Measurements from ENCODE around the gene ATP10A. TPM values are rescaled to one million over a fixed set of nuclear protein-coding genes. Genes with fewer than 3 reads are reported as not detected.

ATP10A gene
- total RNA-seq, 1 experiment from 2014 or later, result 2.1 TPM

- Mint-ChIP-seq H3K4me1 (peaks cover 8% of the 10 kb centered on the region), H3K9me3 (no peaks in the 10 kb centered on the region), H3K4me3 (no peak overlapping the region), H3K27me3 (ENCODE audit: low read depth) (no peaks in the 10 kb centered on the region), H3K36me3 (no peaks in the 10 kb centered on the region), H3K27ac (no peak overlapping the region)
- TF ChIP-seq, protein P1, sequence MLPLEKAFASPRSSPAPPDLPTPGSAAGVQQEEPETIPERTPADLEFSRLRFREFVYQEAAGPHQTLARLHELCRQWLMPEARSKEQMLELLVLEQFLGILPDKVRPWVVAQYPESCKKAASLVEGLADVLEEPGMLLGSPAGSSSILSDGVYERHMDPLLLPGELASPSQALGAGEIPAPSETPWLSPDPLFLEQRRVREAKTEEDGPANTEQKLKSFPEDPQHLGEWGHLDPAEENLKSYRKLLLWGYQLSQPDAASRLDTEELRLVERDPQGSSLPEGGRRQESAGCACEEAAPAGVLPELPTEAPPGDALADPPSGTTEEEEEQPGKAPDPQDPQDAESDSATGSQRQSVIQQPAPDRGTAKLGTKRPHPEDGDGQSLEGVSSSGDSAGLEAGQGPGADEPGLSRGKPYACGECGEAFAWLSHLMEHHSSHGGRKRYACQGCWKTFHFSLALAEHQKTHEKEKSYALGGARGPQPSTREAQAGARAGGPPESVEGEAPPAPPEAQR (CRISPR knock-in tag; IDR thresholded peaks at IDR 0.05), result no peak
- TF ChIP-seq ERG (CRISPR knock-in tag; IDR thresholded peaks at IDR 0.05) (no peak), ATF6 (CRISPR knock-in tag; IDR thresholded peaks at IDR 0.05) (no peak), JUN (CRISPR knock-in tag; IDR thresholded peaks at IDR 0.05) (no peak)
- TF ChIP-seq, protein P2, sequence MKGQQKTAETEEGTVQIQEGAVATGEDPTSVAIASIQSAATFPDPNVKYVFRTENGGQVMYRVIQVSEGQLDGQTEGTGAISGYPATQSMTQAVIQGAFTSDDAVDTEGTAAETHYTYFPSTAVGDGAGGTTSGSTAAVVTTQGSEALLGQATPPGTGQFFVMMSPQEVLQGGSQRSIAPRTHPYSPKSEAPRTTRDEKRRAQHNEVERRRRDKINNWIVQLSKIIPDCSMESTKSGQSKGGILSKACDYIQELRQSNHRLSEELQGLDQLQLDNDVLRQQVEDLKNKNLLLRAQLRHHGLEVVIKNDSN (CRISPR knock-in tag; IDR thresholded peaks at IDR 0.05), result no peak
- TF ChIP-seq, protein P3, sequence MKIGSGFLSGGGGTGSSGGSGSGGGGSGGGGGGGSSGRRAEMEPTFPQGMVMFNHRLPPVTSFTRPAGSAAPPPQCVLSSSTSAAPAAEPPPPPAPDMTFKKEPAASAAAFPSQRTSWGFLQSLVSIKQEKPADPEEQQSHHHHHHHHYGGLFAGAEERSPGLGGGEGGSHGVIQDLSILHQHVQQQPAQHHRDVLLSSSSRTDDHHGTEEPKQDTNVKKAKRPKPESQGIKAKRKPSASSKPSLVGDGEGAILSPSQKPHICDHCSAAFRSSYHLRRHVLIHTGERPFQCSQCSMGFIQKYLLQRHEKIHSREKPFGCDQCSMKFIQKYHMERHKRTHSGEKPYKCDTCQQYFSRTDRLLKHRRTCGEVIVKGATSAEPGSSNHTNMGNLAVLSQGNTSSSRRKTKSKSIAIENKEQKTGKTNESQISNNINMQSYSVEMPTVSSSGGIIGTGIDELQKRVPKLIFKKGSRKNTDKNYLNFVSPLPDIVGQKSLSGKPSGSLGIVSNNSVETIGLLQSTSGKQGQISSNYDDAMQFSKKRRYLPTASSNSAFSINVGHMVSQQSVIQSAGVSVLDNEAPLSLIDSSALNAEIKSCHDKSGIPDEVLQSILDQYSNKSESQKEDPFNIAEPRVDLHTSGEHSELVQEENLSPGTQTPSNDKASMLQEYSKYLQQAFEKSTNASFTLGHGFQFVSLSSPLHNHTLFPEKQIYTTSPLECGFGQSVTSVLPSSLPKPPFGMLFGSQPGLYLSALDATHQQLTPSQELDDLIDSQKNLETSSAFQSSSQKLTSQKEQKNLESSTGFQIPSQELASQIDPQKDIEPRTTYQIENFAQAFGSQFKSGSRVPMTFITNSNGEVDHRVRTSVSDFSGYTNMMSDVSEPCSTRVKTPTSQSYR (CRISPR knock-in tag; IDR thresholded peaks at IDR 0.05), result no peak
- DNase-seq (ENCODE audit: low spot score) (no peak), ATAC-seq (no peak)
- ChIA-PET CTCF (no interaction called here), POLR2A (no interaction called here)
These were observed 37.3 kb upstream of the ATP10A start for GRCh38 chr15:25900431-25900830.

DNA sequence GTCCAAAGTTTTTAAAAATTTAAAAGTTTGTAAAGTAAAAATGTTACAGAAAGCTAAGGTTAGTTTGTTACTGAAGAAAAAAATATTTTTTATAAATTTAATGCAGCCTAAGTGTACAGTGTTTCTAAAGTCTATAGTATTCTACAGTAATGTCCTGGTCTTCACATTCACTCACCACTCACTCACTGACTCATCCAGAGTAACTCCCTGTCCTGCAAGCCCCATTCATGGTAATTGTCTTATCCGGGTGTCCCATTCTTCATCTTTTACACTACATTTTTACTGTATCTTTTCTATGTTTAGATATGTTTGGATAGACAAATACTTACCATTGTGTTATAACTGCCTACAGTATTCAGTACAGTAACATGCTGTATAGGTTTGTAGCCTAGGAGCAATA is 36.7 kb upstream of the ATP10A start:
- no peak overlapping the region for H3K27ac Mint-ChIP-seq

More for the DNA sequence above, 36.7 kb upstream of the ATP10A start:
- no peaks in the 10 kb centered on the region for H3K27me3 Mint-ChIP-seq (ENCODE audit: low read depth)
- H3K4me3 Mint-ChIP-seq, result no peak overlapping the region
- DNase-seq (ENCODE audit: low spot score) (no peak), ATAC-seq (no peak)
- CTCF ChIA-PET, result interaction anchor here (0.7 kb wide), 1 partner anchor 134 kb away, joined by 3 read pairs; no protein-coding TSS in a partner anchor
- peaks cover 8% of the 10 kb centered on the region for H3K4me1 Mint-ChIP-seq
- no peak for TF ChIP-seq TEAD1 (CRISPR knock-in tag; IDR thresholded peaks at IDR 0.05)
- TF ChIP-seq FOXP4 (CRISPR knock-in tag; IDR thresholded peaks at IDR 0.05), result no peak
- TF ChIP-seq ZNF671 (CRISPR knock-in tag; IDR thresholded peaks at IDR 0.05), result no peak
- no peak for TF ChIP-seq SMAD4 (CRISPR knock-in tag; IDR thresholded peaks at IDR 0.05)
- TF ChIP-seq GABPB1 (CRISPR knock-in tag; IDR thresholded peaks at IDR 0.05), result no peak
- TF ChIP-seq, protein P2 (CRISPR knock-in tag; IDR thresholded peaks at IDR 0.05), result no peak
- TF ChIP-seq, protein P4, sequence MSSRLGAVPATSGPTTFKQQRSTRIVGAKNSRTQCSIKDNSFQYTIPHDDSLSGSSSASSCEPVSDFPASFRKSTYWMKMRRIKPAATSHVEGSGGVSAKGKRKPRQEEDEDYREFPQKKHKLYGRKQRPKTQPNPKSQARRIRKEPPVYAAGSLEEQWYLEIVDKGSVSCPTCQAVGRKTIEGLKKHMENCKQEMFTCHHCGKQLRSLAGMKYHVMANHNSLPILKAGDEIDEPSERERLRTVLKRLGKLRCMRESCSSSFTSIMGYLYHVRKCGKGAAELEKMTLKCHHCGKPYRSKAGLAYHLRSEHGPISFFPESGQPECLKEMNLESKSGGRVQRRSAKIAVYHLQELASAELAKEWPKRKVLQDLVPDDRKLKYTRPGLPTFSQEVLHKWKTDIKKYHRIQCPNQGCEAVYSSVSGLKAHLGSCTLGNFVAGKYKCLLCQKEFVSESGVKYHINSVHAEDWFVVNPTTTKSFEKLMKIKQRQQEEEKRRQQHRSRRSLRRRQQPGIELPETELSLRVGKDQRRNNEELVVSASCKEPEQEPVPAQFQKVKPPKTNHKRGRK (CRISPR knock-in tag; IDR thresholded peaks at IDR 0.05; ENCODE audit: borderline replicate concordance), result no peak
- TF ChIP-seq FOXK1 (CRISPR knock-in tag; IDR thresholded peaks at IDR 0.05), result no peak
- TF ChIP-seq CREB1 (CRISPR knock-in tag; IDR thresholded peaks at IDR 0.05), result no peak
- TF ChIP-seq KAT7 (CRISPR knock-in tag; IDR thresholded peaks at IDR 0.05; ENCODE audit: borderline replicate concordance), result no peak
- no peaks in the 10 kb centered on the region for H3K9me3 Mint-ChIP-seq
- POLR2A ChIA-PET, result interaction anchor here (0.6 kb wide), 1 partner anchor 70 kb away, joined by 3 read pairs; no protein-coding TSS in a partner anchor
- H3K36me3 Mint-ChIP-seq, result no peaks in the 10 kb centered on the region

Data from WTC11 (cell line).